NCI-H1694 (cell line): Measurements from ENCODE around the gene AGTR1.
"Not testable (repeated sequence)": the region's sequence is repeated elsewhere in the genome, so short reads cannot be mapped to it uniquely, and the experiment has no call there.

ENCODE experiments used
- DNase-seq: peaks from one replicate; lab custom pipeline; 2025; lab: John Stamatoyannopoulos, UW

The AGTR1 gene

DNA sequence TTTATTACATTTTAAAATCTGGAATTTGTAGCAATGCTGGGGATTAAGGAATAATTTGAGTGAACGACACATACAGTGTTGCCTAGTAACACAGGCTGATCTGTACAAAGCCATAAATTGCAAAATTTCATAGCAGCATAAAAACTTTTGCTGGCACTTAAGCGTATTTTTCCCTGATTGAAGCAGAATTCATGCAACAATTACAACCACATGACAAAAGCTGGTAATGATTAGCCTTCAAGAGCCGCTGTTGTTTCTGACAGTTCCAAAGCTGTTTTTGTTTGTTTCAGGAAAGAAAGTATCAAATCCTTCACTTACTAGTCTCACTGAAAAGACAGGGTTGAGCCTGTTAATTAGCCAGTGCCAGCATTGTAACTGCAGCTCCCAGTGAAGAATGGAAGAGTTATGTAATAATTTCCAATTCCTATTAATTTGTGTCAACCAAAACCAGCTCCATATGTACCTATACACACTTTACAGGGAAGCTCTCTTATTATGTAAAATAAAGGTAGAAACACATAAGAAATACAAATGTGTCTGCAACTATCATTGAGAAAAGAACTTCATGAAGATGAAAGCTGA lies 60.7 kb downstream of the AGTR1 start:
- DNase-seq: no peak

DNA sequence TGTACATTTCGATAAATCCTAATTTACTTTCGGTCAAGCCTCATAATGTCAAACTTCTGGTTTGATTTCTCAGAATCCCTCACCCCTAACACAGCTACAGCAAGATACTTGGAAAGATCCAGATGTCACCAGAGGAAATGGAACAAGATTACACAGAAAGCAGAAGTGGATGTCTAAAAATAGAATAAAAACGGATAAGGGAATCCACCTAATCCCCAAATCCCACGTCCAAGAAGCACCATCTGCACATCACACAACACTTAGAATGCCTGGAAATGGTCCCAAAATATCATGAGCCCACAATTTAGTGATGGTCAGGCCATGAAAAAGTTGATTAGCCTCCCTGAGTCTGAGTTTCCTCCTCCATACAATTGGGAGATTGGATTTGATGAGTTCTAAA lies 61.7 kb downstream of the AGTR1 start:
- no peak for DNase-seq

DNA sequence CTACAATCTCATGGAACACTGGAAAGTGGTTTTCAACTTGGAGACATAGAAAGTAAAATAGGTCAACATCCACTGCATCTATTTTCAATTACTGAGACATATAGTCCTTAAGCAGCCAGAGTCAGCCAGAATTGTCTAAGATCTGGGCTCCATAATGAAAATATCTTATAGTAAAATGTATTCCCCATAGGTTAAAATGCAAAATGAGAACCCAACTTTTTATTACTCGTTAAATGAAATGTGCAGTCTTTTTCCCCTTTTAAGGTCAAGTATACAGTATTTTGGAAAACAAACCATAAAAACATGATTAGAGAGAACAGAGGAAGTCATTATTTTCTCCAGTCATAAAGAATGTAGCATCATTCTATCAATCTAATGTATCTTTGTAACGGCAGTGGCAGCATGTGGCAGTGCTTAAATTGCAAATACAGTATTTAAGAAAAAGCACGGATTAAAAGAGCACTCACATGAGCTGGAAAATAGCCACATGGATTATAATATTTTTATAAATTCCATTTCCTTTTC lies 65.5 kb downstream of the AGTR1 start:
- no peak for DNase-seq

DNA sequence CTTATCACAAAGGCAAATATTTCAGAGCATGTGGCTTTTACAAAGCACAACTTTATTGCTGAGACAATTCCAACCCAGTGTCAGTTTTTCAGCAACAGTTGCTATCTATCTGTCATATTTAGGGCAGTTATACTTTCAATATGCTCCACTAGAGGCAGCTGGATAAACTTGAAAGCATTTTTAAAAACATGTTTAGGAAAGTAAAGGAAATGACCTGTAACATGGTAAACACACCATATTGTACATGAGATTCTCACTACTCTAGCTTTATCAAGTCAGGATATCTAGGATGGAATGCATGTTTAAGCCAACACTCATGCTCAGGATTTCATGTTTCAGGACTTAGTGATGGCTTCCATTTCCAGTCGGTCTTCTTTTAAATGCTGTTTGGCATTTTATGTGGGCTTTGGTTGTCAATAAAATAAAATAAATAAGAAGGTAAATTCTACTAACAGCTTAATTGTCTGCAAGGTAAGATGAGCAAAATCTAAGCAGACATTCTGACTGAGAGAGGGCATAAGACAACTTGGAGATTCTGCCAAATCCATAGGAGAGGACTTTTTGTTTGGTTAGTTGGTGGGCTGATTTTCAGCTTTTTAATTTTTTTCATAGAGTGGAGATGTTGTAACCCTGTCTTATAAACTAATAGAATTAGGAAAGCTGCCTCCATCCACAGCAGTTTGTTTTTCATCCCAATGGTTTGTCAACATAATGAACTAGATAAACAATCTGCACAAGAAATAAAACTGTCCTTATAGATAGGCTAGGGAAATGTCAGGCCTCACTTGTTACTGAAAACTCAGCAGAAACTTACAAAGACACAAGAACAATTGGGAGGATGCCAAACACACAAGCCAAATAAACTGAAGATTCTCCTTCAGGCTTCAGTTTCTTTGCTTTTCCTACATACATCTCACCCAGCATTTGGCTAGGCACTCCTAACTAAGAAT lies 66.6 kb downstream of the AGTR1 start:
- DNase-seq: no peak

DNA sequence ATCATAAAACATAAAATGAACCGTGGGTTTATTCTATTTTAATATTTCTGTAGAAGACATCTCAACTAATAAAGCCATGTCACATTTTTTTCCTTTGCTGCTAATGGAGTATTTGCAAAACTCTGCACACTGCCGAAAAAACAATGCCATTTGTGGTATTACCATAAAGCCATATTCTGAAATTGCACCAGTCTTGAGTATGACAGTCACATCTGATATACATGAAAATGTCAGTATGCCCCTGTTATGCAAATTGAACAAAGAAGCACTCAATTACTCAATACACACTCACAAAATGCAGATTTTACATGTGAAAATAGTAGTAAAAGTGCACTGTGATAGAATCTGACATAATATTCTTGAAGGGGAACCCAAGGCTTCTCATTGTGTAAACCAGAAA lies 74.7 kb downstream of the AGTR1 start:
- DNase-seq: no peak

DNA sequence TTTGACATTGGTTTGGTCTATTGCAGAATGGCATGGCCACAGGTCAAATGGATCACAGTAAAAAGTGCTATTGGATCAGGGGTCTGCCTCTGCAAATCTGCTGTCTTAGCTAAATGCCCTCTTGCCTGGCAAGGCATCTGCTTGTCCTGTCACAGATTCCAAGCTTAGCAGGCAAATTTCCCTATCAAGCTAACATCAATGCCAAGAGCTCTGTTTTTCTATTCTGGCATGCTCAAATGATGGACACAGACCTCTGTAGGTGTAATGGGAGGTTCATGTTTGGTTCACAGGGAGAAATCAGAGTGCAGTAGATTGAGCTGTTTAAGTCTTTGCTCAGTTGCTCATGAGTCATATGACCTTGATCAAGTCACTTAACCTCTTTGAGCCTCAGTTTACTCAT lies 75.1 kb downstream of the AGTR1 start:
- no peak for DNase-seq

DNA sequence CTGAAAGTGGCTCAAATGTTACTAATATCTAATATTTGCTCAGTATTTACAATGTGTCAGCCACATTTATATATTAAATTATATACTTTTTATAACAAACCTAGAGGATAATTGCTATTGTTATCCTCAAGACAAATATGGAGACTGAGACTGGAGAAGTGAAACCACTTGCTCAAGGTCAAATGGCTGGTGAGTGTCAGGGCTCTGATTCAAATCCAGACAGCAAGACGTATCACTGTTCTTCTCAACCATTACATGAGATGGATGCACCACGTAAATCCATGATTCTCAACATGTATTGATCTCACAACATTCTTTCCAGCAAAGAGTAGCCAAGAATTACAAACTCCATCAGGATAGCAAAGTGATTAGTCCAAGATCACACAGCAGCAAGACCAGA lies 76.1 kb downstream of the AGTR1 start:
- DNase-seq: no peak

DNA sequence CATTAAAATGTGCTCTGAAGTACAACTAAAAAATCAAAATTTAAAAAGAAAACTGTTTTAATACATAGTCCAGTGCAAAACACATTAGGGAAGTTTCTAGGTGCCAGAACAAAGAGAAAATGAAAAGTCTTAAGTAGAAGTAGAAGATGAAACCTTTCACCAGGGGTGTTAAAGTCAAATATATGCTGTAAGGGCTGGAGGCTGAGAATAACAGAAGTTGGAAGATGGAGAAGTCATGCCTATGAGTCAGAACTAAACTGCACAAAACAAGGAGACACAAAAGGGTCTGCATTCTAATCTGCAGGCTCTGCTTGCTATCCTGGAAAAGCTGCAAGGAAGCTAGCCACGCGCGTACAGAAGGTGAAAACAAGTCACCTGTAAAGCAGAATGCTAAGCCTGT lies 81.2 kb downstream of the AGTR1 start:
- DNase-seq: no peak

DNA sequence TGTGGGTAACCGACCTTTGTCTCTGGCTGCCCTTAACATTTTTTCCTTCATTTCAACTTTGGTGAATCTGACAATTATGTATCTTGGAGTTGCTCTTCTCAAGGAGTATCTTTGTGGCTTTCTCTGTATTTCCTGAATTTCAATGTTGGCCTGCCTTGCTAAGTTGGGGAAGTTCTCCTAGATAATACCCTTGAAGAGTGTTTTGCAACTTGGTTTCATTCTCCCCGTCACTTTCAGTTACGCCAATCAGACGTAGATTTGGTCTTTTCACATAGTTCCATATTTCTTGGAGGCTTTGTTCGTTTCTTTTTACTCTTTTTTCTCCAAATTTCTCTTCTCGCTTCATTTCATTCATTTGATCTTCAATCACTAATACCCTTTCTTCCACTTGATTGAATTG lies 87.3 kb downstream of the AGTR1 start:
- not testable (repeated sequence) for DNase-seq

DNA sequence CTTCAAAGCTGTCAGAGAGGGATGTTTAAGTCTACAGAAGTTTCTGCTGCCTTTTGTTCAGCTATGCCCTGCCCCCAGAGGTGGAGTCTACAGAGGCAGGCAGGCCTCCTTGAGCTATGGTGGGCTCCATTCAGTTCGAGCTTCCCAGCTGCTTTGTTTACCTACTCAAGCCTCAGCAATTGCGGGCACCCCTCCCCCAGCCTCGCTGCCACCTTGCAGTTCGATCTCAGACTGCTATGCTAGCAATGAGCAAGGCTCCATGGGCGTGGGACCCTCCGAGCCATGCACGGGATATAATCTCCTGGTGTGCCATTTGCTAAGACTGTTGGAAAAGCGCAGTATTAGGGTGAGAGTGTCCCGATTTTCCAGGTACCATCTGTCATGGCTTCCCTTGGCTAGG lies 88.5 kb downstream of the AGTR1 start:
- not testable (repeated sequence) for DNase-seq

DNA sequence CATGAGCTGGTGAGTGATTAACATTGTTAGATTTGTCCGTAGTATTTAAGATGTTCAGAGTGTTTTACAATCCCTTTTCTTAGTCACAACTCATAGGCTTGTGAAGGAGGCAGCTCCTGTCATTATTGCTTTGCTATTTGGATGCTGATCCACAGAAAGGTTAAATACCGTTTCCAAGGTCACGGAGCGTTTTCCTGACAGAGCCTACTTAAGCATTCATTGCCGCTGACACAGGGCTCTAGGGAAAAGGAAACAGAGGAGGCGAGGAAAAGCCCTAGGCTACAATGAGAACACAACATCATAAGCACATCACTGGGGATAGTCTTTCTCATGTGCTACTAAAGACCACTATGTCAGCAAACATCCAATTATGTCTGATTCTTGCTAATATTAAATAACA lies 91.4 kb downstream of the AGTR1 start:
- no peak for DNase-seq

DNA sequence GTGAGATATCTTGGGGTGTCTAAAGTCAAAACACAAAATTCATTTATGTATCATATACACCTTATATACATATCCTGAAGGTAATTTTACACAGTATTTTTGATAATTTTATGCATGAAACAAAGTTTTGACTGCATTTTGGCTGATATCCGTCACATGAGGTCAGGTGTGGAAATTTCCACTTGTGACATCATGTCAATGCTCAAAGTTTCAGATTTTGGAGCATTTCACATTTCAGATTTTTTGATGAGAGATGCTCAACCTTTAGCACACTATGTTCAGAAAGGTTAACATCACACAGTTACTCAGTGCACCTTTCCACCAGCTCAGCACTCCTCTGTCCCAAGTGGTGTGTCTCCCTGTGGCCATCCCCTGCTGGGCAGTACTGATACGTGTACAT lies 92.2 kb downstream of the AGTR1 start:
- no peak for DNase-seq

DNA sequence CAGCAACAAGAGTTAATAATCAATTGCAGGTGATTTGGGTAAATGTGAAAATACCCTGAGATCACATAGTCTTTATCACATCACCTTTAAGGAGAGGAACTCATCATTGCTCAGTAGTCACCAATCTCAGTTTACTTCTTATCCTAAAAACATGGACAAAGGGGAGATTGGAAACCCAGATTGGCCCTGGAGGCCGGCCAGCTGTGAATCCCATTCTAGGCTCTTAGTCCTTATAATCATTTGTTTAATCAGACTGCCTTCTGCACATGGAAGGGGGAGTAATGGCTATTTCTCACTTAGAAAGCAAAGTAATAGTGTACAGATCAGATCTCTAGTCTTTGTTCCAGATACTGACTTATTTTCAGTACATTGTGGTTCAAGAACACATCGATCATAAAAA lies 92.7 kb downstream of the AGTR1 start:
- DNase-seq: no peak

DNA sequence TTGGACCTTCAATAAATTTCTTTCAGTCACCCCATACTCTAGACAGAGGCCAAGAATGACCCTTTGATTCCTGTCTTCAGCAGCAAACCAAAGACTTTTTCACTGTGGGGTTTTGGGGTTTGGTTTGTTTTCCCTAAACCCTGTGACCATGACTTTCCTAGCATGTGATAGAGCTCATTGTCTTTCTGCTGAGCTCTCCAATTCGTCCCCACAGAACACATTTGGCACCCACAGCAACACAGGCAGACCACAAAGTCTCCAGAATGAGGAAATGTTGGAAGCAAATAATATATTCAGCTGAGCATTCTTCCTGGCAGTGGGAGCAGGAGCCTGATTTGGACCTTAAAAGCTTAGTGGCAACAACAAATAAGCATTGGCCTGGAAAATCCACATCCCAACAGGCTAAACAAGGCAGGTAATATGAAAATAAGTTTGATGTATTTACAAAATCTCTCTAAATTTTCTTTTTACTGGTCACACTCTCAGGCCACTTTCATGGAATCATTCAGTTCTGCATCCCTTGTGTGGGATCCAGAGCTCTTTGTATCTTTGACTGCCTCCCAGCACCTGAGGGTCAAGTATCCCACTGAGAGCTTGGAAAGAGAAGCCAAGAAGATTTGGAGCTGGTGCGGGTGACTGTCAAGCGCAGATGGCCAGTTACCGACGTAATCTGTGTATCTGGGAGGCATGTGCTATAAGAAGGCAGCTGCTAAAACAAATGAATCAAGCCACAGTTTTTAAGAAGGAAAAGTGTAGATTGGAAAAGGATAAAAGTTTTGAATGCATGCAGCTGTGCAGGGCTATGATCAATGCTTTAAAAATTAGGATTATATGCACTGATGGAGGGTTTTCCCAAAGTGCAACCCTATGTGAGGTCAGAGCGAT lies 93.4 kb downstream of the AGTR1 start:
- DNase-seq: no peak

DNA sequence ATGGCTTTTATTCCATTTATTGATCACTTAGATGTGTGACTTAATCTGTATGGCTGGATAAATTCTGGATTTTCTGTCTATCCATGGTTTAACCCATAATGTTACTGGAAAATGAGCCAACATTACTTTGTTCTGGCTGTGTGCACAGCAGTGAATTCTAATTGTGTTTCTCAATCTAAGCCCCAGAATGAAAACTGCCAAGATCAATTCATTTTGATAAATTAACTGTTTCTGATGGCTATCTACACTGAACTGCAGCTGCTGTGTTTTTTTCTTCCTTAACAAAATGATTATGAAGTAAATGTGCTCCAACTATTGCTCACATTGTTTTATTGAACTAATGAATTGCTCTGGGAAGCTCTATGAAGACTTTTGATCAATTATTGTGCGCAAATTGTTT lies 94.2 kb downstream of the AGTR1 start:
- DNase-seq: no peak

DNA sequence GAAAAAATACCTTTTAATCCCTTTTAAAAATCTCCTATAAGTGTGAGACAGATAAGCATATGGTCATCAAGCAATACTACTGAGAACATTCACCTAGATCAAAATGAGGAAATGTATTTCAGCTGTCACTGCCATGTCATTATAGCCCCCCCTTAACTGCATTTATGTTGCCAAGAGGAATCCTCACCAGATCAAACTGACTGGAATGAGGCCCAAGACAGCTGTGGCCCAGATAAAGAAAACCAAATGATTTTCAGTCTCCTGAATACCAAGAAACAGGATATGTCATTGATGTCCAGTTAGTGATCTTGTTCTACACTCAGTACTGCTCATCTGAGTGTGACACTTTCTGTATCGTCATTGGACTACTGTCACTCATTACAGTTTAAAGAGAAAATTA lies 94.8 kb downstream of the AGTR1 start:
- no peak for DNase-seq
